COR-L47 (cell line): Measurements from ENCODE around the gene C4orf54.

ENCODE experiments used
- DNase-seq: peaks from one replicate; lab custom pipeline; 2025; lab: John Stamatoyannopoulos, UW

C4orf54 gene

GRCh38 chr4:99622341-99622740 lies 35.3 kb downstream of the C4orf54 start:
- no peak for DNase-seq

GRCh38 chr4:99617374-99617773 lies 40.3 kb downstream of the C4orf54 start:
- no peak for DNase-seq

- no peak for DNase-seq
Measured at GRCh38 chr4:99615170-99615820, 42.3 kb downstream of the C4orf54 start.

GRCh38 chr4:99614491-99614890 lies 43.1 kb downstream of the C4orf54 start:
- DNase-seq = no peak

- DNase-seq = no peak
Measured at GRCh38 chr4:99612704-99613103, 44.9 kb downstream of the C4orf54 start.

GRCh38 chr4:99612281-99612680 lies 45.3 kb downstream of the C4orf54 start:
- no peak for DNase-seq

- no peak for DNase-seq
Measured at GRCh38 chr4:99610605-99611175, 46.9 kb downstream of the C4orf54 start.

- no peak for DNase-seq
Measured at GRCh38 chr4:99608417-99608816, 49.2 kb downstream of the C4orf54 start.
